Ishikawa (cell line): Measurements from ENCODE around the gene MARK3.

Experiments
- CEBPB ChIP-seq: IDR thresholded peaks from 2 replicates; pipeline ENCODE4 v1.6.1; 2012
- EP300 ChIP-seq: IDR thresholded peaks from 2 replicates; pipeline ENCODE4 v1.6.1; 2012; ENCODE audit warnings: borderline replicate concordance
- FOXM1 ChIP-seq: IDR thresholded peaks from 2 replicates; pipeline ENCODE4 v1.6.1; 2012; ENCODE audit warnings: low read depth, borderline replicate concordance
- NFIC ChIP-seq: IDR thresholded peaks from 2 replicates; pipeline ENCODE4 v1.6.1; 2012
- RAD21 ChIP-seq: IDR thresholded peaks from 2 replicates; pipeline ENCODE4 v1.6.1; 2012; ENCODE audit warnings: low read depth

- TF ChIP-seq CEBPB (no peak), FOXM1 (no peak), EP300 (no peak), NFIC (no peak), RAD21 (no peak)
These were observed 60.6 kb downstream of the MARK3 start for GRCh38 chr14:103445806-103446205.
